Karpas-422 (cell line): ENCODE data around the gene TOMM40. TPM values are rescaled to one million over a fixed set of nuclear protein-coding genes. Genes with fewer than 3 reads are reported as not detected.

Experiments
- DNase-seq: peaks from one replicate; pipeline ENCODE4 v3.0.0-alpha.2; 2015
- H2AFZ ChIP-seq: fragments of 200-600 bp; sonication (generic); 2 replicates; pipeline ENCODE4 v1.6.1; 2014; ENCODE audit warnings: antibody characterized with exemption, low read length, mixed read lengths
- H3K27ac ChIP-seq: fragments of 200-600 bp; sonication (generic); 2 replicates; pipeline ENCODE4 v1.5.1; 2014; ENCODE audit warnings: mild to moderate bottlenecking, low read length, moderate library complexity
- H3K27me3 ChIP-seq: fragments of 200-600 bp; sonication (generic); 2 replicates; pipeline ENCODE4 v1.6.1; 2014; ENCODE audit warnings: low read length, mixed read lengths
- H3K36me3 ChIP-seq: fragments of 200-600 bp; sonication (generic); 2 replicates; pipeline ENCODE4 v1.6.1; 2014; ENCODE audit warnings: low read length, mixed read lengths; ENCODE audit not compliant: insufficient read depth
- H3K4me1 ChIP-seq: fragments of 200-600 bp; sonication (generic); 2 replicates; pipeline ENCODE4 v1.6.1; 2014; ENCODE audit warnings: mild to moderate bottlenecking, low read length, mixed read lengths
- H3K4me2 ChIP-seq: fragments of 200-600 bp; sonication (generic); 2 replicates; pipeline ENCODE4 v1.6.1; 2014; ENCODE audit warnings: low read length, low read depth, mild to moderate bottlenecking; ENCODE audit not compliant: poor library complexity, severe bottlenecking
- H3K4me3 ChIP-seq: fragments of 200-600 bp; sonication (generic); 2 replicates; pipeline ENCODE4 v1.5.1; 2014; ENCODE audit warnings: mild to moderate bottlenecking, antibody characterized with exemption, low read length, mixed read lengths
- H3K79me2 ChIP-seq: fragments of 200-600 bp; sonication (generic); 2 replicates; pipeline ENCODE4 v1.6.1; 2014; ENCODE audit warnings: mild to moderate bottlenecking, low read length, mixed read lengths
- H3K9ac ChIP-seq: fragments of 200-600 bp; sonication (generic); 2 replicates; pipeline ENCODE4 v1.6.0; 2014; ENCODE audit warnings: low read length
- H3K9me2 ChIP-seq: fragments of 200-600 bp; sonication (generic), shearing (Covaris generic); replicated peaks from 2 replicates; pipeline ENCODE4 v1.6.0; 2014; ENCODE audit warnings: mild to moderate bottlenecking, low read length, moderate library complexity; ENCODE audit not compliant: insufficient read depth
- H3K9me3 ChIP-seq: fragments of 300-700, 200-600 bp; sonication (generic); 2 replicates; pipeline ENCODE4 v1.6.1; 2014; ENCODE audit warnings: low read length, mixed read lengths
- H4K20me1 ChIP-seq: fragments of 200-600 bp; sonication (generic); 2 replicates; pipeline ENCODE4 v1.6.1; 2014; ENCODE audit warnings: mild to moderate bottlenecking, antibody characterized with exemption, low read length, low read depth; ENCODE audit not compliant: insufficient read depth
- total RNA-seq: library from RNA; depleted of rRNA; stranded (reverse); fragments of >200 nt; shearing (Covaris generic); gene quantifications from 2 replicates; pipeline ENCODE4 v1.2.3, GENCODE V29; 2014; ENCODE audit warnings: low replicate concordance; rRNA removed

TOMM40 gene
- total RNA-seq, result 25.6 and 64.7 TPM in 2 replicates

DNA sequence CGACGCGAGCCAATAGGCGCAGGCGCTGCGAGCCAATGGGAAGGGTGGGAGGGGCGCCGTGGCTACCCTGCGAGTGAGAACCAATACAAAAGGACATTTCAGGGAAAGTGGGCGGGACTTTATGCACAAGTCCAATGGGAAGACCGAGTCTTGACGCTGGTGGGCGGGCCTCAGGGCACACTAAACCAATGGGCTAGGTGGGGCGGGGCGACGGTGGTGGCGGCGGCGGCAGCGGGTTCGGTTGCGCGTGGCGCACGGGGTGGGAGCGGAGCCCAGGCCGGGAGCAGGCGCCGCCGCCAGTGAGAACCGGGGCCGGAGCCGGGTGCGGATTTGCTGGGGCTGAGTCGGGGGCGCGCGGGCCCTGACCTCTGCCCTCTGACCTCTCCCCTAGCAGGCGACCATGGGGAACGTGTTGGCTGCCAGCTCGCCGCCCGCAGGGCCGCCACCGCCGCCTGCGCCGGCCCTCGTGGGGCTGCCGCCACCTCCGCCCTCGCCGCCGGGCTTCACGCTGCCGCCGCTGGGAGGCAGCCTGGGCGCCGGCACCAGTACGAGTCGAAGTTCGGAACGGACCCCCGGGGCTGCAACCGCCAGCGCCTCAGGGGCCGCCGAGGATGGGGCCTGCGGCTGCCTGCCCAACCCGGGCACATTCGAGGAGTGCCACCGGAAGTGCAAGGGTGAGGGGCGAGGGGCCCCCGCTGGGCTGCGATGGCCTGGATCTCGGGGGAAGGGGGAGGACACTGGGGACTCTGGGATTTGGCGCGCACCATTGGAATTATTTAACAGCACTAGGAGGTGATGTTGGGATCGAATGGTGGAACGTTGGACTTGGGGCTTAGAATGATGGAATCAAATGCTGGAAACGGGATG, at the start of gene TOMM40:
TSS of gene TOMM40 (plus strand) at position 239 of the 867 bp plus-strand sequence. CDS start at position 401, 162 bp downstream.
- peak; percentile 75 for DNase-seq
- H3K4me3 ChIP-seq, result peak within 1 kb of the TSS; percentile 88
- H3K9me3 ChIP-seq, result no peaks in the 10 kb centered on the region
- peak within 1 kb of the TSS; percentile 84 for H3K4me2 ChIP-seq
- peaks cover 37% of the 10 kb centered on the region for H3K79me2 ChIP-seq
- H3K27ac ChIP-seq, result peak within 1 kb of the TSS; percentile 73
- H3K9me2 ChIP-seq, result no peaks in the 10 kb centered on the region
- peaks cover 21% of the 10 kb centered on the region for H3K36me3 ChIP-seq
- peaks cover 21% of the 10 kb centered on the region for H4K20me1 ChIP-seq
- no peaks in the 10 kb centered on the region for H3K27me3 ChIP-seq
- peak within 1 kb of the TSS; percentile 82; the same call in 1 of the 2 replicates for H2AFZ ChIP-seq
- peaks cover 18% of the 10 kb centered on the region for H3K4me1 ChIP-seq
- peak within 1 kb of the TSS; percentile 78 for H3K9ac ChIP-seq

DNA sequence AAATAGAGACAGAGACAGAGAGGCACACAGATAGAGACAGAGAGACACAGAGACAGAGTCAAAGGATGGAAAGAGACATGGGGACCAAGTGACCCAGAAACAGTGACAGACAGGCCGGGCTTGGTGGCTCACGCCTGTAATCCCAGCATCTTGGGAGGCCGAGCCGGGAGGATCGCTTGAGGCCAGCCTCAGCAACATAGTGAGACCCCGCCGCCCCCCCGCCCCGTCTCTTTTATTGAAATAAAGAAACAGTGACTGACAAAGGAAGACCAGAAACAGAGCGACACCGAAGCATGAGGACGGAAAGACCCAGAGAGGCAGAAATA, 45.8 kb upstream of the TOMM40 start:
- H3K27me3 ChIP-seq, result no peaks in the 10 kb centered on the region
- H3K27ac ChIP-seq, result no peak overlapping the region
- H2AFZ ChIP-seq, result peak overlapping the region; percentile 59; the same call in 1 of the 2 replicates
- H3K4me3 ChIP-seq, result no peak overlapping the region
- H3K9me3 ChIP-seq, result no peaks in the 10 kb centered on the region
- H3K9me2 ChIP-seq, result no peaks in the 10 kb centered on the region
- H3K36me3 ChIP-seq, result no peaks in the 10 kb centered on the region
- peak overlapping the region; percentile 60 for H3K4me2 ChIP-seq
- peaks cover 3% of the 10 kb centered on the region for H3K4me1 ChIP-seq
- no peak for DNase-seq
- no peak overlapping the region; the same call in 1 of the 2 replicates for H3K9ac ChIP-seq
- H3K79me2 ChIP-seq, result no peaks in the 10 kb centered on the region
- H4K20me1 ChIP-seq, result no peaks in the 10 kb centered on the region

DNA sequence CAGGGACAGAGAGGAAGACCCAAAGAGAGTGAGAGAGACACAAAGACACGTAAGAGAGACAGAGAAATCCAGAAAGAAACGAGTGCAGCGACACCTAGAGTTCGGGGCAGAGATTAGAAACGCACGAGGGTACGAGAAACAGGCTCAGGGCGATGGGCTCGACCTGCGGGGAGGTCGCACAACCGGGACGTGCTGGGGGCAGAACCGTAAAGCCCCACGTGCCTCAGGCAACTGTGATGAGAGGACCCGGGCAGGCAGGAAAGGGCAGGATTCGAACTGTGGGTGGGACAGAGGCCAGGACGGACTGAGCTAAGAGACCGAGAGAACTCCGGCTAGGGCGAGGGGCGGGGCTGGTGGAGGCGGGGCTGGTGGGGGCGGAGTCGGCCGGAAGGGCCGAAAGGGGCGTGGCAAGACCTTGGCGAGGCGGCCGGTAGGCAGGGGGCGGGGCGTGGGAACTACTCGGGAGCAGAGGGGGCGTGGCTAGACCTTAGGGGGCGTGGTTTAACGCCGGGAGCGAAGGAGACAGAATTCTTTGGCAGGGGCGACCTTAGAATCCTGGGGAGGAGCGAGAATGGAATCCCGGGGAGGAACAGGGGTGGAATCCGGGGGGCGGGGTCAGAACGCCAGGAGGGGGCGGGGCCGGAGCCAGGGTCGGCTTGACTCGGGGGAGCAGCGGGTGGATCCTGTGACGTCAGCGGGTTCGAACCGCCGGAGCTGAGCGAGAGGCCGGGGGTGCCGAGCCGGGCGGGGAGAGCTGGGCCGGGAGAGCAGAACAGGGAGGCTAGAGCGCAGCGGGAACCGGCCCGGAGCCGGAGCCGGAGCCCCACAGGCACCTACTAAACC, 45.2 kb upstream of the TOMM40 start, which contains the start of gene NECTIN2:
TSS of gene NECTIN2 (plus strand) at position 686 of the 843 bp plus-strand sequence. CDS start 229 bp downstream, outside the sequence.
- Histone ChIP-seq H3K4me1 (peaks cover 3% of the 10 kb centered on the region), H3K79me2 (no peaks in the 10 kb centered on the region), H3K4me2 (peak within 1 kb of the TSS; percentile 60), H2AFZ (peak within 1 kb of the TSS; percentile 59; the same call in 1 of the 2 replicates), H3K27me3 (no peaks in the 10 kb centered on the region), H3K4me3 (peak within 1 kb of the TSS; percentile 42; the same call in 1 of the 2 replicates), H3K9me2 (no peaks in the 10 kb centered on the region), H3K27ac (no peak within 1 kb of the TSS), H3K36me3 (no peaks in the 10 kb centered on the region), H3K9ac (no peak within 1 kb of the TSS; the same call in 1 of the 2 replicates), H4K20me1 (no peaks in the 10 kb centered on the region), H3K9me3 (no peaks in the 10 kb centered on the region)
- DNase-seq, result peak; percentile 95

GRCh38 chr19:44846455-44847143, 44.5 kb upstream of the TOMM40 start:
- Histone ChIP-seq H4K20me1 (no peaks in the 10 kb centered on the region), H3K36me3 (no peaks in the 10 kb centered on the region), H3K27me3 (no peaks in the 10 kb centered on the region), H3K9ac (no peak overlapping the region), H3K79me2 (no peaks in the 10 kb centered on the region), H2AFZ (no peak overlapping the region), H3K4me1 (peaks cover 8% of the 10 kb centered on the region), H3K4me3 (no peak overlapping the region), H3K27ac (no peak overlapping the region), H3K4me2 (no peak overlapping the region), H3K9me3 (no peaks in the 10 kb centered on the region), H3K9me2 (no peaks in the 10 kb centered on the region)
- DNase-seq, result no peak

DNA sequence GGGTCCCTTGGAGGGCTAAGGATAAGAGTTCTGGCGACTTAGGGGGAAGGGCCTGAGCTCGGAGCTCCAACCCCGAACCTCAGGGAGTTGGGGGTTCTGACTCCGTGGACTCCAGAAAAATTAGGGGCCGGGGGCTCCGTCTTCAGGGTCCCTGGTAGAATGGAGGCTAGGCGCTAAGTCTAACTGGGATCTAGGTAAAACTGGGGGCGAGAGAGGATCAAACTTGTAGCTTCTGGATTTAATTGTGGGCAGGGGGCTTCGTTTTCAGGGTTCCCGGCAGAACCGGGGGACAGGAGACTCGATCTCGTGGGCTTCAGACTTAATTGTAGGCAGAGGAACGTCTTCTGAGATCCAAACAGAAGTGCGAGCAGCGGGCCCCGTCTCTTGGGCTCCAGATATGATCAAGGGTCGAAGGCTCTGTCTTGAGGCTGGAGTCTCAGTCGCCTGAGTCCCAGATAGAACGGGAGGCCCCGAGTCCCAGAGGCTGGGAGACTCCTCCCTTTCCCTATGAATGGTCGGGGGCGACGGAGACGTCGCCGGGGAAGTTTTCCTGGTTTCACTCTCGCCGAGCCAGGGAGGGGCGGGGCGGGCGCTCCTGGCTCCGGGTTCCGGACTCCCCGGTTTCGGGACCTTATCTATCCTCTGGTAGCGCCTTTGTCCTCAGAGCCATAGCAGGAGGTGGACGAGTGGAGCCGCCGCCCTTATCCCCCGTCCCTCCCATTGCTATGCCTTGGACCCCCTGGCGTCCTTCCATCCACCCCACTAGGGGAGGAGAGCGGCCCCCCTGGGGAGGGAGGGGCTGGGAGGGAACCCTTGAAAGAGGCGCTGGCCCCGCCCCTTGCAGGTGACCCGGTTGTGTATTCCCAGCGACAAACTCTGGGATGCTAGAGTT, 43.7 kb upstream of the TOMM40 start:
- no peak overlapping the region for H3K4me3 ChIP-seq
- no peak for DNase-seq
- no peaks in the 10 kb centered on the region for H3K9me3 ChIP-seq
- H3K9ac ChIP-seq, result no peak overlapping the region
- H3K4me1 ChIP-seq, result peaks cover 10% of the 10 kb centered on the region
- no peak overlapping the region for H2AFZ ChIP-seq
- H3K27me3 ChIP-seq, result no peaks in the 10 kb centered on the region
- H3K36me3 ChIP-seq, result no peaks in the 10 kb centered on the region
- H3K79me2 ChIP-seq, result no peaks in the 10 kb centered on the region
- H4K20me1 ChIP-seq, result no peaks in the 10 kb centered on the region
- no peak overlapping the region for H3K4me2 ChIP-seq
- no peaks in the 10 kb centered on the region for H3K9me2 ChIP-seq
- no peak overlapping the region for H3K27ac ChIP-seq

GRCh38 chr19:44848036-44848811, 42.8 kb upstream of the TOMM40 start:
- H3K36me3 ChIP-seq, result no peaks in the 10 kb centered on the region
- no peak overlapping the region for H3K4me2 ChIP-seq
- no peak overlapping the region for H3K9ac ChIP-seq
- no peaks in the 10 kb centered on the region for H4K20me1 ChIP-seq
- H3K27me3 ChIP-seq, result no peaks in the 10 kb centered on the region
- no peaks in the 10 kb centered on the region for H3K9me3 ChIP-seq
- no peak for DNase-seq
- H3K4me3 ChIP-seq, result no peak overlapping the region
- no peak overlapping the region for H2AFZ ChIP-seq
- no peaks in the 10 kb centered on the region for H3K79me2 ChIP-seq
- H3K9me2 ChIP-seq, result no peaks in the 10 kb centered on the region
- no peak overlapping the region for H3K27ac ChIP-seq
- peaks cover 10% of the 10 kb centered on the region for H3K4me1 ChIP-seq
